GM19025 (cell line): ENCODE measurements around the gene TMEM154.
A peak's percentile ranks its signal among the peaks of the same experiment; 100 is the strongest.

Experiments used
- ATAC-seq: cut with Tn5 transposase; IDR thresholded peaks from one replicate; pipeline ENCODE4 v1.9.1; 2021; ENCODE audit warnings: mild to moderate bottlenecking, low read depth, moderate library complexity; ENCODE audit not compliant: unreplicated experiment

Gene TMEM154

GRCh38 chr4:152697284-152698088 lies 17.7 kb upstream of the TMEM154 start:
- peak; percentile 22 for ATAC-seq

- ATAC-seq = peak; percentile 97
Observed at GRCh38 chr4:152696764-152697261, 17.0 kb upstream of the TMEM154 start.

GRCh38 chr4:152693871-152694270 lies 14.1 kb upstream of the TMEM154 start:
- no peak for ATAC-seq

GRCh38 chr4:152691761-152692160 lies 12.0 kb upstream of the TMEM154 start:
- no peak for ATAC-seq

GRCh38 chr4:152690706-152691651 lies 11.2 kb upstream of the TMEM154 start:
- ATAC-seq = no peak

GRCh38 chr4:152689615-152690501 lies 10.1 kb upstream of the TMEM154 start:
- ATAC-seq = no peak

- ATAC-seq = no peak
Observed at GRCh38 chr4:152687974-152688599, 8.3 kb upstream of the TMEM154 start.

GRCh38 chr4:152686452-152687013 lies 6.7 kb upstream of the TMEM154 start:
- ATAC-seq = no peak

- no peak for ATAC-seq
Observed at GRCh38 chr4:152684587-152684986, 4.8 kb upstream of the TMEM154 start.

GRCh38 chr4:152684007-152684406 lies 4.2 kb upstream of the TMEM154 start:
- no peak for ATAC-seq

GRCh38 chr4:152682143-152682941 lies 2.5 kb upstream of the TMEM154 start:
- ATAC-seq = no peak

GRCh38 chr4:152680988-152681603 lies 1.3 kb upstream of the TMEM154 start:
- no peak for ATAC-seq

- no peak for ATAC-seq
Observed at GRCh38 chr4:152678841-152679240, 956 bp downstream of the TMEM154 start.

GRCh38 chr4:152677117-152677516 lies 2.7 kb downstream of the TMEM154 start:
- ATAC-seq = no peak

- ATAC-seq = no peak
Observed at GRCh38 chr4:152676052-152676854, 3.5 kb downstream of the TMEM154 start.

- no peak for ATAC-seq
Observed at GRCh38 chr4:152674359-152674758, 5.4 kb downstream of the TMEM154 start.

GRCh38 chr4:152673489-152673888 lies 6.3 kb downstream of the TMEM154 start:
- ATAC-seq = no peak
